ENCODE results near the gene TCF25.

The TCF25 gene

DNA sequence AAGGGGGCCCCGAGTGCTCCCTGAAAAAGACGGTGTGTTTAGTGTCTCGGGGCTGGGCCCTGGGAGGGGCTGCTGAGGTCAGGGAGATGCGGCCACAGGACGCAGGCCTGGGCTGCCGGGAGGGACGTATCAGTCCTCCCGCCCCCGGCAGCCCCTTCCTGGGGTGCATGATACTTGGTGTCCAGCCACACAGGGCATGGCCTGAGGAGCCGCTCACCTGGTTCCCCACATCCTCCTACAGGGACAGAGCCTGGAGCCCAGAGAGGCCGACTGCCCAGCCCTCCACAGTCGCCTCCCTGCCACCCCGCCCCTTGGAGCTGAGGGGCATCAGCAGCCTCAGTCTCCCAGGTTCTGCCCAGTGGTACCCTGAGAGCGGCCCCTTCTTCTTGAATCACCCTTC is 63.1 kb downstream of the TCF25 start:
- Mint-ChIP-seq H3K4me3 (no peak overlapping the region), H3K36me3 (ENCODE audit: low read depth) (peaks cover 42% of the 10 kb centered on the region), H3K9me3 (no peaks in the 10 kb centered on the region), H3K27ac (no peak overlapping the region), H3K27me3 (ENCODE audit: low read depth, poor library complexity) (peaks cover 2% of the 10 kb centered on the region), H3K4me1 (peaks cover 14% of the 10 kb centered on the region)
- DNase-seq, result no peak
- no peak for TF ChIP-seq CTCF (IDR thresholded peaks at IDR 0.05)

- H3K9me3 Mint-ChIP-seq, result no peaks in the 10 kb centered on the region
- peaks cover 40% of the 10 kb centered on the region for H3K36me3 Mint-ChIP-seq (ENCODE audit: low read depth)
- DNase-seq, result no peak
- H3K4me1 Mint-ChIP-seq, result peaks cover 14% of the 10 kb centered on the region
- TF ChIP-seq CTCF (IDR thresholded peaks at IDR 0.05), result no peak
- no peaks in the 10 kb centered on the region for H3K27me3 Mint-ChIP-seq (ENCODE audit: low read depth, poor library complexity)
- H3K4me3 Mint-ChIP-seq, result no peak overlapping the region
- no peak overlapping the region for H3K27ac Mint-ChIP-seq
Observed at GRCh38 chr16:89936981-89937380, 63.6 kb downstream of the TCF25 start.

- DNase-seq, result no peak
- H3K36me3 Mint-ChIP-seq (ENCODE audit: low read depth), result peaks cover 27% of the 10 kb centered on the region
- no peak overlapping the region for H3K4me3 Mint-ChIP-seq
- no peak for TF ChIP-seq CTCF (IDR thresholded peaks at IDR 0.05)
- no peaks in the 10 kb centered on the region for H3K27me3 Mint-ChIP-seq (ENCODE audit: low read depth, poor library complexity)
- no peak overlapping the region for H3K27ac Mint-ChIP-seq
- H3K9me3 Mint-ChIP-seq, result no peaks in the 10 kb centered on the region
- peaks cover 14% of the 10 kb centered on the region for H3K4me1 Mint-ChIP-seq
Observed at GRCh38 chr16:89938175-89938885, 64.9 kb downstream of the TCF25 start.

DNA sequence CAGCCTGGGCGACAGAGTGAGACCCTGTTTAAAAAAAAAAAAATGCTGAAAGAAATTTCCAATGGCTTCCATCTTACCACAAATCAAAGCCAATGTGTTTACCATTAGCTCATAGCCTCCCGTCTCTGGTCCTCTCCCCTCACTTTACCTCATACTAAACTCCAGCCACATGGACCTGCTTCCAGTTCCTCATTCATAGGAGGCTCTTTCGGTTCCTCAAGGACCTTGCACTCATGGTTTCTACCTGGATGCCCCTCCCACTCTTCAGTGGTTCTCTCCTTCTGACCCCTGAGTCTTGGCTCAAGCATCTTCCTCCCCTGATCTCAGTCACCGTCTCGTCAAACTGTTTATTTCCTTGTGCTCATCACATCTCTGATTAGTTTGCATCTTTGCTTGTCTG is 71.4 kb downstream of the TCF25 start:
- H3K27ac Mint-ChIP-seq, result no peak overlapping the region
- H3K9me3 Mint-ChIP-seq, result no peaks in the 10 kb centered on the region
- no peak overlapping the region for H3K4me3 Mint-ChIP-seq
- H3K27me3 Mint-ChIP-seq (ENCODE audit: low read depth, poor library complexity), result peaks cover 50% of the 10 kb centered on the region
- DNase-seq, result no peak
- TF ChIP-seq CTCF (IDR thresholded peaks at IDR 0.05), result no peak
- peaks cover 6% of the 10 kb centered on the region for H3K4me1 Mint-ChIP-seq
- H3K36me3 Mint-ChIP-seq (ENCODE audit: low read depth), result no peaks in the 10 kb centered on the region

DNA sequence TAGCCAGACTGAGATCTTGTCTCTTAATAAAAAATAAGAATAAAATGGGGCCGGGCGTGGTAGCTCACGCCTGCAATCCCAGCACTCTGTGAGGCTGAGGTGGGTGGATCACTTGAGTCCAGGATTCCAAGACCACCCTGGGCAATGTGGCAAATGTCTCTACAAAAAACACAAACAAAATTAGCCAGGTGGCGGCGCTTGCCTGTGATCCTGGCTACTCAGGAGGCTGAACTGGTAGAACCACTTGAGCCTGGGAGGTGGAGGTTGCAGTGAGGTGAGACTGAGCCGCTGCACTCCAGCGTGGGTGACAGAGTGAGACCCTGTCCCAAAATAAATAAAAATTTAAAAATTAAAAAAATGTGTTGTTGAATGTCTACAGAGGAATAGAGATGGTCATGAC is 72.3 kb downstream of the TCF25 start:
- Mint-ChIP-seq H3K27me3 (ENCODE audit: low read depth, poor library complexity) (peaks cover 50% of the 10 kb centered on the region), H3K27ac (no peak overlapping the region), H3K4me3 (no peak overlapping the region), H3K36me3 (ENCODE audit: low read depth) (no peaks in the 10 kb centered on the region), H3K4me1 (peaks cover 14% of the 10 kb centered on the region), H3K9me3 (no peaks in the 10 kb centered on the region)
- DNase-seq, result no peak
- no peak for TF ChIP-seq CTCF (IDR thresholded peaks at IDR 0.05)

DNA sequence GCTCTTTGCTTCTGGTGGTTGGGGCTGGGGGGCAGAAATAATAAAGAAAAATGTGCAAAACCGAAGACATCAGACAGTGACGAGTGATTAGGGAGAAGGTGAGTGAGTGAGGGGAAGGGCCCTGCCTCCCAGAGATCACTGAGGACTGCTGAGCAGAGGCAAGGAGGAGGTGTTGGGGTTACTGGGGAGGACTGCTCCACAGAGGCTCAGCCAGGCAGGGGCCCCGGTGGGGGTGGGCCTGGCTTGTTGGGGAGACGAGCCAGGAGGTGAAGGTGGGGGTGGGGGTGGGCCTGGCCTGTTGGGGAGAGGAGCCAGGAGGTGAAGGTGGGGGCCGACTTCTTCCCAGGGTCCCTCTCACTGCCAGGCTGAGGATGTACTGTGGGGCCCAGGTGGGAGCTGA is 73.1 kb downstream of the TCF25 start:
- H3K27me3 Mint-ChIP-seq (ENCODE audit: low read depth, poor library complexity), result peaks cover 50% of the 10 kb centered on the region
- H3K4me1 Mint-ChIP-seq, result peaks cover 14% of the 10 kb centered on the region

More for the DNA sequence above, 73.1 kb downstream of the TCF25 start:
- no peak overlapping the region for H3K27ac Mint-ChIP-seq
- H3K4me3 Mint-ChIP-seq, result no peak overlapping the region
- no peak for TF ChIP-seq CTCF (IDR thresholded peaks at IDR 0.05)
- H3K9me3 Mint-ChIP-seq, result no peaks in the 10 kb centered on the region
- H3K36me3 Mint-ChIP-seq (ENCODE audit: low read depth), result no peaks in the 10 kb centered on the region
- no peak for DNase-seq

All from nephron progenitor cell (in vitro differentiated cells).